ENCODE measurements around the gene DENND2D.

The DENND2D gene

GRCh38 chr1:111199881-111200801 is at the start of gene DENND2D:
DENND2D (minus strand) TSS chr1:111200646; CDS start chr1:111200459, 187 bp downstream.
- no peak for DNase-seq (ENCODE audit: low read depth)

- DNase-seq (ENCODE audit: low read depth) = no peak
Observed at GRCh38 chr1:111249960-111250359, 49.5 kb upstream of the DENND2D start.

- no peak for DNase-seq (ENCODE audit: low read depth)
Observed at GRCh38 chr1:111247125-111247838, 46.8 kb upstream of the DENND2D start.

- DNase-seq (ENCODE audit: low read depth) = no peak
Observed at GRCh38 chr1:111242805-111243523, 42.5 kb upstream of the DENND2D start.

GRCh38 chr1:111241797-111242196 is 41.4 kb upstream of the DENND2D start:
- no peak for DNase-seq (ENCODE audit: low read depth)

- DNase-seq (ENCODE audit: low read depth) = no peak
Observed at GRCh38 chr1:111238056-111238795, 37.8 kb upstream of the DENND2D start.

GRCh38 chr1:111236806-111237205 is 36.4 kb upstream of the DENND2D start:
- no peak for DNase-seq (ENCODE audit: low read depth)

- DNase-seq (ENCODE audit: low read depth) = no peak
Observed at GRCh38 chr1:111236379-111236778, 35.9 kb upstream of the DENND2D start.

- no peak for DNase-seq (ENCODE audit: low read depth)
Observed at GRCh38 chr1:111234866-111235265, 34.4 kb upstream of the DENND2D start.

GRCh38 chr1:111234258-111234657 is 33.8 kb upstream of the DENND2D start:
- DNase-seq (ENCODE audit: low read depth) = no peak

GRCh38 chr1:111232134-111232533 is 31.7 kb upstream of the DENND2D start:
- DNase-seq (ENCODE audit: low read depth) = no peak

- DNase-seq (ENCODE audit: low read depth) = no peak
Observed at GRCh38 chr1:111228748-111229126, 28.3 kb upstream of the DENND2D start.

- peak; percentile 63 for DNase-seq (ENCODE audit: low read depth)
Observed at GRCh38 chr1:111227851-111228747, 27.7 kb upstream of the DENND2D start.

GRCh38 chr1:111227434-111227833 is 27.0 kb upstream of the DENND2D start, which contains the start of gene CHI3L2:
CHI3L2 (plus strand) TSS chr1:111227713; CDS start chr1:111227730, 17 bp downstream.
- DNase-seq (ENCODE audit: low read depth) = no peak

- no peak for DNase-seq (ENCODE audit: low read depth)
Observed at GRCh38 chr1:111225717-111226400, 25.4 kb upstream of the DENND2D start.

- no peak for DNase-seq (ENCODE audit: low read depth)
Observed at GRCh38 chr1:111225091-111225490, 24.6 kb upstream of the DENND2D start.

GRCh38 chr1:111223126-111223685 is 22.8 kb upstream of the DENND2D start:
- no peak for DNase-seq (ENCODE audit: low read depth)

GRCh38 chr1:111222308-111223125 is 22.1 kb upstream of the DENND2D start:
- no peak for DNase-seq (ENCODE audit: low read depth)
